Spleen (tissue), 11 donors: ENCODE measurements around the gene APOA4. TPM values are rescaled to one million over a fixed set of nuclear protein-coding genes. Genes with fewer than 3 reads are reported as not detected.

Experiments used
- DNase-seq: peaks from one replicate; pipeline ENCODE4 v3.0.0-alpha.2; 2020
- H3K27ac ChIP-seq, 8 donors: fragments of 200-600 bp; sonication (generic) in 7 of 8; 1 replicate in 4 of 8; 2 replicates in 4 of 8; pipeline versions ENCODE4 v1.5.0 to v1.8.0; 2016 to 2021; ENCODE audit warnings: inconsistent platforms in 4 of 8, mild to moderate bottlenecking in 4 of 8, moderate library complexity in 1 of 8
- H3K27me3 ChIP-seq, 7 donors: fragments of 200-600 bp; sonication (generic) in 6 of 7; replicated peaks in 1 of 7; 1 replicate in 4 of 7; 2 replicates in 3 of 7; pipeline versions ENCODE4 v1.5.0 to v1.8.0; 2016 to 2021; ENCODE audit warnings: inconsistent platforms in 3 of 7, mild to moderate bottlenecking in 1 of 7
- H3K36me3 ChIP-seq, 6 donors: fragments of 200-600 bp; sonication (generic) in 5 of 6; 1 replicate in 4 of 6; 2 replicates in 2 of 6; pipeline versions ENCODE4 v1.5.0 to v1.8.0; 2016 to 2021; ENCODE audit warnings: inconsistent platforms in 2 of 6
- H3K4me1 ChIP-seq, 6 donors: fragments of 200-600 bp; sonication (generic) in 5 of 6; 1 replicate in 3 of 6; 2 replicates in 3 of 6; pipeline versions ENCODE4 v1.5.0 to v1.8.0; 2016 to 2021; ENCODE audit warnings: inconsistent platforms in 3 of 6
- H3K4me3 ChIP-seq, 8 donors: fragments of 200-600 bp; sonication (generic) in 7 of 8; 1 replicate in 4 of 8; 2 replicates in 4 of 8; pipeline versions ENCODE4 v1.5.0 to v1.8.0; 2016 to 2021; ENCODE audit warnings: inconsistent platforms in 4 of 8, mild to moderate bottlenecking in 4 of 8, moderate library complexity in 2 of 8
- H3K9me3 ChIP-seq, 8 donors: fragments of 200-600 bp; sonication (generic) in 7 of 8; 1 replicate in 4 of 8; 2 replicates in 4 of 8; pipeline versions ENCODE4 v1.5.0 to v1.8.0; 2016 to 2021; ENCODE audit warnings: inconsistent platforms in 4 of 8
- CTCF ChIP-seq, 11 experiments: fragments of 200-600 bp in 7 of 11; fragments of 450-650 bp in 4 of 11; sonication (generic) in 4 of 11; IDR thresholded peaks in 8 of 11; conservative IDR thresholded peaks in 3 of 11; 1 replicate in 7 of 11; 2 replicates in 4 of 11; pipeline versions ENCODE4 v1.4.0 to v1.8.0; 2016 to 2021; ENCODE audit warnings: antibody characterized with exemption in 11 of 11, inconsistent platforms in 4 of 11, mild to moderate bottlenecking in 1 of 11
- POLR2A ChIP-seq, 3 donors: fragments of 450-650 bp; IDR thresholded peaks; one replicate each; pipeline ENCODE4 v1.5.1; 2017; ENCODE audit warnings: antibody characterized with exemption in 3 of 3, mild to moderate bottlenecking in 1 of 3
- POLR2AphosphoS5 ChIP-seq, 3 donors: sonication (generic); formaldehyde crosslinking; IDR thresholded peaks; one replicate each; pipeline ENCODE4 v1.5.1; 2017; ENCODE audit warnings: antibody characterized with exemption in 3 of 3
- WGBS, 5 donors: extraction: QIAGEN DNeasy Blood & Tissue Kit in 3 of 5; methylation state at CpG; one replicate each; pipeline versions ENCODE4 v1.1.5 to v1.1.7; 2013 to 2018; 5-methylcytosine and 5-hydroxymethylcytosine counted together
- intact Hi-C: fragments of 100-400 bp; cut with DNase I; formaldehyde crosslinking; loops from one replicate; pipeline ENCODE4 v1.15.0; 2023; ENCODE audit warnings: low total_unique reads
- polyA plus RNA-seq, 3 donors: library from polyadenylated mRNA; stranded (reverse); fragments of 200-250 nt; gene quantifications; one replicate each; pipeline ENCODE4 v1.2.1, GENCODE V29; 2013
- total RNA-seq, 7 donors: library from RNA; depleted of rRNA in 3 of 7; stranded (reverse); fragments of >200 nt in 3 of 7; fragmentation: NEBNext Ultra II Directional in 4 of 7; extraction: Animal tissue kit (Norgen Biotek cat#: 25700) in 4 of 7; gene quantifications; one replicate each; pipeline versions ENCODE4 v1.1.0 to v1.2.1, GENCODE V29; 2016 to 2021
- donor health status: healthy with polysubstance abuse.
- donor health status: DM: no; HTN: no; CAD: no; lungs with moderate emphysema.
- donor health status: DM: no; HTN: no; CAD: no.
- donor health status: Bipolar disorder and iron deficiency.
- donor health status: healthy.
- donor health status: DM: no; HTN: no; CAD: no.
- donor health status: DM: yes; HTN: yes; CAD: no.

APOA4 gene
- total and polyA plus RNA-seq, 10 donors, result 0.05 to 0.16 TPM; not detected in 8

GRCh38 chr11:116868066-116868465, 45.0 kb upstream of the APOA4 start:
- WGBS, 5 donors, result 92 to 97% (median 93%) methylated on average over 3 of the region's 3 CpGs
- Histone ChIP-seq H3K4me3 (no peak overlapping the region), H3K36me3 (peaks cover 3 to 100% (median 86%) of the 10 kb centered on the region in 6 donors)

GRCh38 chr11:116867619-116868018, 44.5 kb upstream of the APOA4 start:
- Histone ChIP-seq H3K36me3 (peaks cover 3 to 100% (median 85%) of the 10 kb centered on the region in 6 donors), H3K9me3 (no peaks in the 10 kb centered on the region), H3K4me3 (no peak overlapping the region), H3K27me3 (no peaks in the 10 kb centered on the region), H3K27ac (no peak overlapping the region), H3K4me1 (peaks cover 0 to 22% (median 13%) of the 10 kb centered on the region in 6 donors)
- intact Hi-C loops, result no loop called here
- no peak for TF ChIP-seq CTCF (IDR thresholded peaks at IDR 0.05 in 8 of 11, conservative IDR thresholded peaks at IDR 0.05 in 3 of 11)
- no peak for TF ChIP-seq POLR2A (IDR thresholded peaks at IDR 0.05)
- TF ChIP-seq POLR2AphosphoS5 (IDR thresholded peaks at IDR 0.05), result no peak
- WGBS, 5 donors, result 94 to 97% (median 96%) methylated on average over 11 of the region's 11 CpGs
- DNase-seq, result no peak

More at GRCh38 chr11:116868066-116868465, 45.0 kb upstream of the APOA4 start:
- intact Hi-C loops, result no loop called here
- H3K27me3 ChIP-seq, result no peaks in the 10 kb centered on the region
- peaks cover 0 to 22% (median 13%) of the 10 kb centered on the region in 6 donors for H3K4me1 ChIP-seq
- no peak overlapping the region for H3K27ac ChIP-seq
- no peaks in the 10 kb centered on the region for H3K9me3 ChIP-seq
- DNase-seq, result no peak
- TF ChIP-seq CTCF (IDR thresholded peaks at IDR 0.05 in 8 of 11, conservative IDR thresholded peaks at IDR 0.05 in 3 of 11), result no peak

- Histone ChIP-seq H3K4me1 (peaks cover 0 to 21% (median 13%) of the 10 kb centered on the region in 6 donors), H3K4me3 (no peak overlapping the region), H3K27ac (no peak overlapping the region), H3K27me3 (no peaks in the 10 kb centered on the region), H3K9me3 (no peaks in the 10 kb centered on the region), H3K36me3 (peaks cover 3 to 100% (median 87%) of the 10 kb centered on the region in 6 donors)
- no peak for DNase-seq
- intact Hi-C loops, result no loop called here
- WGBS, 5 donors, result 92 to 98% (median 96%) methylated on average over 6 of the region's 6 CpGs
- TF ChIP-seq POLR2A (IDR thresholded peaks at IDR 0.05) (no peak), CTCF (IDR thresholded peaks at IDR 0.05 in 8 of 11, conservative IDR thresholded peaks at IDR 0.05 in 3 of 11) (no peak), POLR2AphosphoS5 (IDR thresholded peaks at IDR 0.05) (no peak)
Measured at GRCh38 chr11:116866804-116867455, 43.8 kb upstream of the APOA4 start.

GRCh38 chr11:116865696-116866095, 42.6 kb upstream of the APOA4 start:
- Histone ChIP-seq H3K9me3 (no peaks in the 10 kb centered on the region), H3K4me3 (no peak overlapping the region), H3K36me3 (peaks cover 3 to 100% (median 91%) of the 10 kb centered on the region in 6 donors), H3K27ac (no peak overlapping the region), H3K27me3 (no peaks in the 10 kb centered on the region), H3K4me1 (peaks cover 0 to 9% (median 8%) of the 10 kb centered on the region in 6 donors)
- 76 to 88% (median 81%) methylated on average over 1 of the region's 1 CpG for WGBS, 5 donors
- intact Hi-C loops, result no loop called here
- no peak for DNase-seq
- no peak for TF ChIP-seq CTCF (IDR thresholded peaks at IDR 0.05 in 8 of 11, conservative IDR thresholded peaks at IDR 0.05 in 3 of 11)
- TF ChIP-seq POLR2AphosphoS5 (IDR thresholded peaks at IDR 0.05), result no peak
- no peak for TF ChIP-seq POLR2A (IDR thresholded peaks at IDR 0.05)
